GM12891 (cell line): ENCODE measurements around the gene UBE2S.

Experiments used
- PAX5 ChIP-seq: IDR thresholded peaks from 2 replicates; pipeline ENCODE4 v1.6.1; 2011; ENCODE audit warnings: low read length, moderate library complexity, mild to moderate bottlenecking; ENCODE audit not compliant: insufficient read depth, severe bottlenecking
- POLR2A ChIP-seq: IDR thresholded peaks from 2 replicates; pipeline ENCODE4 v1.6.1; 2011; ENCODE audit warnings: low read depth, low read length, control low read depth
- POLR2AphosphoS5 ChIP-seq: IDR thresholded peaks from 2 replicates; pipeline ENCODE4 v1.6.1; 2011; ENCODE audit warnings: low read depth, low read length, control low read depth
- POU2F2 ChIP-seq: IDR thresholded peaks from 2 replicates; pipeline ENCODE4 v1.6.1; 2011; ENCODE audit warnings: low read depth, mild to moderate bottlenecking, control low read depth, low read length, moderate library complexity
- SPI1 ChIP-seq: IDR thresholded peaks from 2 replicates; pipeline ENCODE4 v1.6.1; 2011; ENCODE audit warnings: low read depth, low read length, control low read depth
- TAF1 ChIP-seq: IDR thresholded peaks from 2 replicates; pipeline ENCODE4 v1.6.1; 2011; ENCODE audit warnings: low read depth, low read length, control low read depth

DNA sequence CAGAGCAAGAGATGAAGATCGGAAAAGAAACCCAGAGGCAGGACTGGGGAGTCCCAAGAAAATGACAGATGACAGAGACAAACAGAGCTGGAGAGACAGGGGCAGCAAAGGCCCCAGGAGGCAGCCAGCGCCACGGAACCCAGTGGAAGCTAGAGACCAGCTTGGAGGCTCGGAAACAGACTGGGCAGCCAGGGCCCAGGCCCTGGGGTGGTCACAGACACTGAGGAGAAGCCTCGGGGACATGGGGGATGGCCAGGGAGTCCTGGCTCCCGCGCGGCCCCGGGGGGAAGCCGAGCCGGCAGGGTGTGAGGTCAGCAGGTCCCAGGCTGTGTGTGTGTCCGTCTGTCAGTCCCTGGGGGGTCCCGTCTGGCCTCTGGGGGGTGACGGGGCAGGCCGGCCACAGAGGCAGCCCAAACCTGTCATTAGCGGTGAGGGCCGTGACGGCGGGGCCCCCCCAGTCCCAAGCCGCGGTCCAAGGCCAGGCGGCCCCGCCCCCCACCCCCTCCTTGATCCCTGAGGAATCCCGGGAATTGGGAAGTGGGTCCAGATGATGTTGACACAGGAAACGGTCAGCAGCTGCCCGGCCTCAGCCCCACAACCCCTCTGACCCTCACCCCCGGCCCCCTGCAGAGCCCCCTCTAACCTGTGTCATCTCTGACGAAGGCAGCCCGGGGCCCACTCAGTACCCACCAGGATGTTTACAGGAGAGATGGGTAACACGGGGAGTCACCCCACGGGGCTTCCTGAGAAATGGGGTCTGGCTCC, 33.4 kb downstream of the UBE2S start:
- no peak for TF ChIP-seq POLR2A
- TF ChIP-seq PAX5, result no peak
- TF ChIP-seq POLR2AphosphoS5, result no peak
- TF ChIP-seq POU2F2, result no peak
- no peak for TF ChIP-seq TAF1
- TF ChIP-seq SPI1, result no peak
